Measurements from ENCODE around the gene ARMCX4.
"Not testable (repeated sequence)": the region's sequence is repeated elsewhere in the genome, so short reads cannot be mapped to it uniquely, and the experiment has no call there.

Gene ARMCX4

GRCh38 chrX:101485212-101485949, at the start of gene ARMCX4:
Gene ARMCX4 (plus strand): TSS chrX:101485456. CDS start chrX:101488590, 3,134 bp downstream.
- DNase-seq, result peak; percentile 69

- DNase-seq, result no peak
These were observed 43.2 kb upstream of the ARMCX4 start for GRCh38 chrX:101442085-101442484.

- DNase-seq, result no peak
These were observed 36.0 kb upstream of the ARMCX4 start for GRCh38 chrX:101449279-101449678.

- no peak for DNase-seq
These were observed 35.2 kb upstream of the ARMCX4 start for GRCh38 chrX:101450085-101450484.

- no peak for DNase-seq
These were observed 34.3 kb upstream of the ARMCX4 start for GRCh38 chrX:101450961-101451360.

- DNase-seq, result no peak
These were observed 33.2 kb upstream of the ARMCX4 start for GRCh38 chrX:101452056-101452455.

GRCh38 chrX:101460669-101461068, 24.6 kb upstream of the ARMCX4 start:
- DNase-seq, result no peak

- peak; percentile 27 for DNase-seq
These were observed 22.4 kb upstream of the ARMCX4 start for GRCh38 chrX:101462892-101463291.

GRCh38 chrX:101478366-101478765, 6.9 kb upstream of the ARMCX4 start:
- DNase-seq, result no peak

GRCh38 chrX:101482296-101482695, 3.0 kb upstream of the ARMCX4 start:
- DNase-seq, result no peak

- DNase-seq, result no peak
These were observed 1.6 kb upstream of the ARMCX4 start for GRCh38 chrX:101483705-101484104.

GRCh38 chrX:101484135-101484534, 1.1 kb upstream of the ARMCX4 start:
- no peak for DNase-seq

- no peak for DNase-seq
These were observed 3.5 kb downstream of the ARMCX4 start for GRCh38 chrX:101488796-101489195.

- DNase-seq, result no peak
These were observed 6.7 kb downstream of the ARMCX4 start for GRCh38 chrX:101491943-101492342.

- DNase-seq, result no peak
These were observed 8.0 kb downstream of the ARMCX4 start for GRCh38 chrX:101493225-101493624.

GRCh38 chrX:101502929-101503328, 17.7 kb downstream of the ARMCX4 start:
- DNase-seq, result not testable (repeated sequence)

GRCh38 chrX:101507372-101507771, 22.1 kb downstream of the ARMCX4 start:
- DNase-seq, result no peak

GRCh38 chrX:101507986-101508385, 22.7 kb downstream of the ARMCX4 start:
- no peak for DNase-seq

- no peak for DNase-seq
These were observed 45.7 kb downstream of the ARMCX4 start for GRCh38 chrX:101530944-101531343.
